HG03565 (cell line): ENCODE results near the gene YBEY.
"Not testable (repeated sequence)": the region's sequence is repeated elsewhere in the genome, so short reads cannot be mapped to it uniquely, and the experiment has no call there.

ENCODE experiments used
- ATAC-seq: cut with Tn5 transposase; IDR thresholded peaks from one replicate; pipeline ENCODE4 v1.9.1; 2021; ENCODE audit warnings: mild to moderate bottlenecking, moderate library complexity; ENCODE audit not compliant: unreplicated experiment

YBEY gene

GRCh38 chr21:46299167-46299566 is 13.0 kb downstream of the YBEY start:
- no peak for ATAC-seq

- no peak for ATAC-seq
Measured at GRCh38 chr21:46301759-46302158, 15.6 kb downstream of the YBEY start.

GRCh38 chr21:46304437-46304836 is 18.3 kb downstream of the YBEY start:
- ATAC-seq = no peak

- no peak for ATAC-seq
Measured at GRCh38 chr21:46304955-46305354, 18.8 kb downstream of the YBEY start.

- ATAC-seq = no peak
Measured at GRCh38 chr21:46307625-46308024, 21.5 kb downstream of the YBEY start.

- ATAC-seq = no peak
Measured at GRCh38 chr21:46308431-46308830, 22.3 kb downstream of the YBEY start.

- ATAC-seq = not testable (repeated sequence)
Measured at GRCh38 chr21:46310260-46310659, 24.1 kb downstream of the YBEY start.

- no peak for ATAC-seq
Measured at GRCh38 chr21:46311568-46311967, 25.4 kb downstream of the YBEY start.

GRCh38 chr21:46312949-46313348 is 26.8 kb downstream of the YBEY start:
- ATAC-seq = no peak

GRCh38 chr21:46314441-46315020 is 28.4 kb downstream of the YBEY start:
- no peak for ATAC-seq

GRCh38 chr21:46316708-46317324 is 30.7 kb downstream of the YBEY start:
- ATAC-seq = no peak

- no peak for ATAC-seq
Measured at GRCh38 chr21:46317710-46318463, 31.7 kb downstream of the YBEY start.

GRCh38 chr21:46318464-46318845 is 32.3 kb downstream of the YBEY start:
- no peak for ATAC-seq

GRCh38 chr21:46319186-46319585 is 33.0 kb downstream of the YBEY start:
- no peak for ATAC-seq

- ATAC-seq = no peak
Measured at GRCh38 chr21:46320331-46320801, 34.2 kb downstream of the YBEY start.

- ATAC-seq = no peak
Measured at GRCh38 chr21:46322351-46323226, 36.4 kb downstream of the YBEY start.

- no peak for ATAC-seq
Measured at GRCh38 chr21:46323227-46323709, 37.1 kb downstream of the YBEY start.

GRCh38 chr21:46323710-46324389 is 37.7 kb downstream of the YBEY start, which contains the start of the genes C21orf58 and PCNT:
C21orf58 (minus strand) TSS chr21:46323870; CDS start chr21:46322738, 1,132 bp downstream.
PCNT (plus strand) TSS chr21:46324156; CDS start chr21:46324229, 73 bp downstream.
- peak; percentile 75 for ATAC-seq

- peak; percentile 34 for ATAC-seq
Measured at GRCh38 chr21:46324390-46325072, 38.4 kb downstream of the YBEY start.
